HL-60 (cell line): ENCODE results near the gene NCOA3.

Experiments used
- CTCF ChIP-seq: IDR thresholded peaks from one replicate; pipeline ENCODE4 v1.5.1; 2011; ENCODE audit warnings: low read length, control low read depth, inconsistent platforms; ENCODE audit not compliant: insufficient read depth
- POLR2AphosphoS5 ChIP-seq: IDR thresholded peaks from 2 replicates; pipeline ENCODE4 v1.6.1; 2012; ENCODE audit warnings: low read depth
- SPI1 ChIP-seq: IDR thresholded peaks from 2 replicates; pipeline ENCODE4 v1.6.1; 2012; ENCODE audit warnings: low read depth, mild to moderate bottlenecking, borderline replicate concordance

GRCh38 chr20:47561603-47562583 is 60.2 kb downstream of the NCOA3 start:
- TF ChIP-seq SPI1: no peak
- TF ChIP-seq CTCF: no peak
- TF ChIP-seq POLR2AphosphoS5: no peak
